H1 (cell line): ENCODE data around the gene ZNRF3. TPM values are rescaled to one million over a fixed set of nuclear protein-coding genes. Genes with fewer than 3 reads are reported as not detected.

ENCODE experiments used
- CTCF ChIA-PET: fragments of 300-600 bp; sonication (Branson Sonifier 250); formaldehyde crosslinking; loops from one replicate; lab custom pipeline; 2021; ENCODE audit not compliant: partially characterized antibody; lab: Charles Lee
- POLR2A ChIA-PET: fragments of 300-600 bp; sonication (Branson Sonifier 250); formaldehyde crosslinking; loops from one replicate; lab custom pipeline; 2021; ENCODE audit warnings: inconsistent platforms; ENCODE audit not compliant: partially characterized antibody; lab: Charles Lee
- DNase-seq, 2 experiments: peaks; one replicate each; pipeline versions ENCODE4 v3.0.0 to v3.0.0-alpha.2; 2010 to 2022; ENCODE audit warnings: low spot score in 2 of 2, low read depth in 1 of 2, mixed read lengths in 1 of 2
- FAIRE-seq: peaks from 2 replicates; lab custom pipeline; 2011; peaks lifted over from hg19 to GRCh38; lab: Jason Lieb, UNC
- H2AFZ ChIP-seq: 2 replicates; pipeline ENCODE4 v1.8.1; 2012; ENCODE audit warnings: low read length, inconsistent platforms
- H2AK5ac ChIP-seq: 2 replicates; pipeline ENCODE4 v1.6.1; 2013; ENCODE audit warnings: low read depth, low read length
- H2BK120ac ChIP-seq: replicated peaks from 2 replicates; pipeline ENCODE3; 2013; ENCODE audit warnings: low read depth, low read length, inconsistent platforms
- H2BK12ac ChIP-seq: 2 replicates; pipeline ENCODE4 v1.6.1; 2013; ENCODE audit warnings: low read depth, low read length
- H2BK15ac ChIP-seq: 2 replicates; pipeline ENCODE4 v1.6.1; 2013; ENCODE audit warnings: low read length
- H2BK20ac ChIP-seq: 2 replicates; pipeline ENCODE4 v1.6.1; 2013; ENCODE audit warnings: low read length
- H2BK5ac ChIP-seq: 2 replicates; pipeline ENCODE4 v1.6.1; 2013; ENCODE audit warnings: low read depth, low read length
- H3K14ac ChIP-seq: 2 replicates; pipeline ENCODE4 v1.6.1; 2013; ENCODE audit warnings: inconsistent platforms; ENCODE audit not compliant: insufficient read length
- H3K18ac ChIP-seq: 2 replicates; pipeline ENCODE4 v1.6.1; 2013; ENCODE audit warnings: low read length; ENCODE audit errors: extremely low read depth
- H3K23ac ChIP-seq: 2 replicates; pipeline ENCODE4 v1.6.1; 2013; ENCODE audit warnings: inconsistent platforms; ENCODE audit not compliant: insufficient read length
- H3K23me2 ChIP-seq: 2 replicates; pipeline ENCODE4 v1.6.1; 2013; ENCODE audit warnings: low read depth, low read length
- H3K27ac ChIP-seq: 2 replicates; pipeline ENCODE4 v1.6.1; 2011; ENCODE audit warnings: low read depth, low read length, inconsistent platforms
- H3K27me3 ChIP-seq, 4 experiments: replicated peaks in 1 of 4; 1 replicate in 1 of 4; 2 replicates in 3 of 4; pipeline versions ENCODE4 v1.6.1 to v1.8.1; 2011 to 2013; ENCODE audit warnings: low read length in 3 of 4, mild to moderate bottlenecking in 3 of 4, inconsistent platforms in 2 of 4, mixed read lengths in 2 of 4, moderate library complexity in 1 of 4; ENCODE audit not compliant: control insufficient read depth in 3 of 4, insufficient read depth in 3 of 4; ENCODE audit errors: extremely low read depth in 1 of 4
- H3K36me3 ChIP-seq, 4 experiments: 2 replicates each; pipeline versions ENCODE4 v1.6.1 to v1.8.1; 2011 to 2013; ENCODE audit warnings: mild to moderate bottlenecking in 4 of 4, low read length in 3 of 4, moderate library complexity in 2 of 4, control low read depth in 1 of 4, inconsistent platforms in 1 of 4; ENCODE audit not compliant: insufficient read depth in 4 of 4, control insufficient read depth in 2 of 4
- H3K4ac ChIP-seq: replicated peaks from 2 replicates; pipeline ENCODE3; 2013; ENCODE audit warnings: low read length, low read depth, mixed read lengths, inconsistent platforms; ENCODE audit not compliant: insufficient read length
- H3K4me1 ChIP-seq, 4 experiments: replicated peaks in 1 of 4; 1 replicate in 1 of 4; 2 replicates in 3 of 4; pipeline versions ENCODE4 v1.6.1 to v1.8.1; 2011 to 2013; ENCODE audit warnings: low read length in 3 of 4, inconsistent platforms in 2 of 4, mixed read lengths in 1 of 4; ENCODE audit not compliant: insufficient read depth in 4 of 4, control insufficient read depth in 3 of 4
- H3K4me2 ChIP-seq, 2 experiments: 2 replicates each; pipeline versions ENCODE4 v1.6.1 to v1.8.1; 2011 to 2013; ENCODE audit warnings: low read depth in 2 of 2, low read length in 2 of 2, control low read depth in 1 of 2, inconsistent platforms in 1 of 2, mild to moderate bottlenecking in 1 of 2; ENCODE audit not compliant: insufficient read depth in 1 of 2
- H3K4me3 ChIP-seq, 4 experiments: fragments of 200-600, 300-600 bp in 1 of 4; sonication (generic), shearing (Covaris generic), sonication (Bioruptor Twin) in 1 of 4; 2 replicates each; pipeline versions ENCODE4 v1.5.1 to v1.8.1; 2011 to 2016; ENCODE audit warnings: low read length in 4 of 4, low read depth in 3 of 4, control low read depth in 2 of 4, inconsistent platforms in 2 of 4, mild to moderate bottlenecking in 2 of 4, mixed read lengths in 1 of 4, moderate library complexity in 1 of 4; ENCODE audit not compliant: insufficient read depth in 2 of 4; ENCODE audit errors: extremely low read depth in 1 of 4
- H3K56ac ChIP-seq: replicated peaks from 2 replicates; pipeline ENCODE3; 2013; ENCODE audit warnings: low read depth, mild to moderate bottlenecking, mixed read lengths, low read length, inconsistent platforms; ENCODE audit not compliant: insufficient read length
- H3K79me1 ChIP-seq: 2 replicates; pipeline ENCODE4 v1.6.1; 2013; ENCODE audit warnings: low read depth, low read length, control low read depth
- H3K79me2 ChIP-seq, 2 experiments: 2 replicates each; pipeline versions ENCODE4 v1.6.1 to v1.8.1; 2012 to 2013; ENCODE audit warnings: low read length in 2 of 2, mild to moderate bottlenecking in 2 of 2, inconsistent platforms in 1 of 2; ENCODE audit not compliant: insufficient read depth in 2 of 2, control insufficient read depth in 1 of 2
- H3K9ac ChIP-seq, 4 experiments: replicated peaks in 1 of 4; 1 replicate in 1 of 4; 2 replicates in 3 of 4; pipeline versions ENCODE4 v1.6.1 to v1.8.1; 2011 to 2013; ENCODE audit warnings: low read depth in 3 of 4, low read length in 3 of 4, control low read depth in 2 of 4, mild to moderate bottlenecking in 2 of 4, moderate library complexity in 2 of 4, inconsistent platforms in 1 of 4; ENCODE audit errors: extremely low read depth in 1 of 4
- H3K9me3 ChIP-seq, 2 experiments: 2 replicates each; pipeline versions ENCODE4 v1.6.1 to v1.8.1; 2012 to 2013; ENCODE audit warnings: mild to moderate bottlenecking in 2 of 2, moderate library complexity in 2 of 2, control low read depth in 1 of 2, inconsistent platforms in 1 of 2, low read depth in 1 of 2, low read length in 1 of 2, mixed read lengths in 1 of 2; ENCODE audit not compliant: insufficient read depth in 2 of 2
- H4K20me1 ChIP-seq, 2 experiments: replicated peaks in 1 of 2; 2 replicates each; pipeline versions ENCODE3 to v1.8.1; 2011 to 2013; ENCODE audit warnings: inconsistent platforms in 2 of 2, low read length in 2 of 2, mild to moderate bottlenecking in 1 of 2; ENCODE audit not compliant: insufficient read depth in 2 of 2, control insufficient read depth in 1 of 2
- H4K5ac ChIP-seq: 2 replicates; pipeline ENCODE4 v1.6.1; 2013; ENCODE audit warnings: low read length, low read depth, mixed read lengths, inconsistent platforms; ENCODE audit not compliant: insufficient read length
- H4K8ac ChIP-seq: 2 replicates; pipeline ENCODE4 v1.8.0; 2013; ENCODE audit warnings: mild to moderate bottlenecking, moderate library complexity, low read length, inconsistent platforms; ENCODE audit not compliant: insufficient read depth; ENCODE audit errors: extremely low read depth
- H4K91ac ChIP-seq: replicated peaks from 2 replicates; pipeline ENCODE3; 2013; ENCODE audit warnings: low read length, mixed read lengths, inconsistent platforms; ENCODE audit not compliant: insufficient read length
- BRCA1 ChIP-seq: IDR thresholded peaks from 2 replicates; pipeline ENCODE4 v1.6.1; 2012; ENCODE audit warnings: low read depth, low read length, improper control_type of control experiment
- RFX5 ChIP-seq: IDR thresholded peaks from 2 replicates; pipeline ENCODE4 v1.6.1; 2011; ENCODE audit warnings: low read depth, low read length, improper control_type of control experiment, borderline replicate concordance
- WGBS, 2 experiments: shearing (Covaris generic) in 1 of 2; methylation state at CpG; one replicate each; pipeline versions ENCODE4 v1.1.6 to v1.1.7; 2013 to 2015; ENCODE audit warnings: low lambda C conversion rate in 2 of 2, mixed read lengths in 2 of 2, inconsistent platforms in 1 of 2, low coverage in 1 of 2, missing lambda C conversion rate in 1 of 2; ENCODE audit not compliant: insufficient replicate concordance in 2 of 2, insufficient coverage in 1 of 2, insufficient read length in 1 of 2; ENCODE audit errors: extremely low coverage in 1 of 2, missing lambda C conversion rate in 1 of 2; 5-methylcytosine and 5-hydroxymethylcytosine counted together
- polyA plus RNA-seq, 7 experiments: library from polyadenylated mRNA; depleted of rRNA in 3 of 7; stranded (reverse) in 5 of 7; unstranded in 2 of 7; fragments of >200 nt in 5 of 7; fragments of 200-250 nt in 2 of 7; gene quantifications; 1 replicate in 5 of 7; 2 replicates in 1 of 7; 4 replicates in 1 of 7; pipeline versions ENCODE4 v1.2.1 to v1.2.3, GENCODE V29; 2011 to 2013; ENCODE audit warnings: missing spikeins in 2 of 7, mixed read lengths in 2 of 7
- total RNA-seq: library from RNA; stranded (reverse); fragmentation: NEBNext Ultra II Directional; extraction: Animal tissue kit (Norgen Biotek cat#: 25700); gene quantifications from 2 replicates; pipeline ENCODE4 v1.2.1, GENCODE V29; 2021

Gene ZNRF3
- total and polyA plus RNA-seq, 2 of the 8 experiments (the other 6 are each of a cell fraction or from before 2014, with no cell fraction given): 14.1 to 21.7 TPM

DNA sequence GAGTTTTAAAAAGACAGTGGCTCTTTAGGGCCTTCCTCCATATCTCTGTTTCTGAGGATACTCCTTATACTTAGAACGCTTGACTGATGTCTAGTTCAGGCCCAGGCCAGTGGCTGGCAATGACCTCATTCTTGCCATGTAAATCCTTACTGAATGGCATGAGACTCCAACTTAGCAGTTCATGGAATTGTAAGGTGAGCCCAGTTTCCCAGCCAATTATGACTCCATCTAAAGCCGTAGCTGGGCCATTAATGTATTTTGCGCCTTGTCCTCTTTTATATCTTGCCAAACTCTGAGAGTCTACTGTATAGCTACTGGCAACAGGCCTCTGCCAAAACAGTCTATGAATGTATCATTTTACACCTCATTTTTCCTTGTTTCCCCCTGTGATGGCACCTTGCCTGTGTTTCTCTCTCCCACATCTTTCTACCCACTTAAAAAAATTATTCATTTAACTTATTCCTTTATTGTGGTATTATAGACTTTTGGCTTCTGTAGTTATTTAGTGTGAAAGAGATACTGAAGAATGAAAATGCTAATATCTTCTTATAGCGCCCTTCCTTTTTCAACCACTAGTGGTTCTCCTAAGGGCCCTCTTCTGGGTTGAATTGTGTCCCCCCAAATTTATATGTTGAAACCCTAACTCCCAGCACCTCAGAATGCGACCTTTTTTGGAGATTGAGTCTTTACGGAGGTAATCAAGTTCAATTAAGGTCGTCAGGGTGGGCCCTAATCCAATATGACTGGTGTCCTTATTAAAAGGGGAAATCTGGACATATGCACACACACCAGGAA lies 67.4 kb downstream of the ZNRF3 start:
- Histone ChIP-seq H3K4me1 (peaks cover 2 to 16% (median 9%) of the 10 kb centered on the region in 4 experiments; a peak in 6 of 7 replicates), H3K79me1 (peaks cover 9% of the 10 kb centered on the region; the same call in 1 of the 2 replicates), H3K9me3 (peaks cover 4 to 10% of the 10 kb centered on the region in 2 experiments; a peak in 3 of 4 replicates), H4K91ac (no peak overlapping the region), H3K27ac (no peak overlapping the region), H3K14ac (no peak overlapping the region), H2BK12ac (no peak overlapping the region), H3K36me3 (peaks cover 0 to 4% (median 0%) of the 10 kb centered on the region in 4 experiments; a peak in 1 of 8 replicates), H2BK20ac (no peak overlapping the region; the same call in 1 of the 2 replicates), H3K18ac (no peak overlapping the region), H3K4me2 (no peak overlapping the region), H3K56ac (no peak overlapping the region), H2AFZ (no peak overlapping the region), H3K4ac (no peak overlapping the region), H4K8ac (no peak overlapping the region), H3K27me3 (no peaks in the 10 kb centered on the region), H2BK5ac (no peak overlapping the region), H2BK120ac (no peak overlapping the region), H2AK5ac (0 out of 2 replicates have a peak overlapping the region, but pooled peaks have one; percentile 87), H3K79me2 (peaks cover 7 to 96% of the 10 kb centered on the region in 2 experiments), H4K20me1 (peaks cover 2 to 13% of the 10 kb centered on the region in 2 experiments), H3K23ac (no peak overlapping the region), H3K23me2 (no peaks in the 10 kb centered on the region), H2BK15ac (no peak overlapping the region), H4K5ac (no peak overlapping the region), H3K4me3 (no peak overlapping the region), H3K9ac (no peak overlapping the region)
- no peak for DNase-seq
- POLR2A ChIA-PET: interaction anchor here (1.0 kb wide), 1 partner anchor 39 kb away, joined by 4 read pairs; no protein-coding TSS in a partner anchor
- WGBS, 2 experiments: 82% methylated on average over 7 of the region's 7 CpGs; no CpG with 5 or more reads in 1 of the 2 experiments
- FAIRE-seq: no peak
- no peak for TF ChIP-seq RFX5
- no peak for TF ChIP-seq BRCA1
- CTCF ChIA-PET: interaction anchor here (0.6 to 2.2 kb wide), 8 partner anchors 10 to 95 kb away, joined by 3 to 8 read pairs (median 5); no protein-coding TSS in a partner anchor
